DND-41 (cell line): ENCODE data around the gene METTL15.
"Not testable (repeated sequence)": the region's sequence is repeated elsewhere in the genome, so short reads cannot be mapped to it uniquely, and the experiment has no call there.

ENCODE experiments used
- ATAC-seq: fragments of 200-7000 bp; cut with Tn5 transposase; 3 replicates; pipeline ENCODE4 v1.9.1; 2021; ENCODE audit warnings: low read depth; ENCODE audit not compliant: insufficient read depth
- DNase-seq: peaks from one replicate; pipeline ENCODE4 v3.0.0-alpha.2; 2020
- H2AFZ ChIP-seq: 2 replicates; pipeline ENCODE4 v1.6.0; 2012; ENCODE audit warnings: low read depth, low read length
- H3K27ac ChIP-seq: 2 replicates; pipeline ENCODE4 v1.5.1; 2012; ENCODE audit warnings: low read length, inconsistent platforms
- H3K27me3 ChIP-seq: fragments of 200-600 bp; sonication (generic); 2 replicates; pipeline ENCODE4 v1.6.0; 2012; ENCODE audit warnings: low read length, mild to moderate bottlenecking, inconsistent platforms; ENCODE audit not compliant: insufficient read depth, poor library complexity
- H3K36me3 ChIP-seq: 2 replicates; pipeline ENCODE4 v1.5.1; 2012; ENCODE audit warnings: low read length, inconsistent platforms; ENCODE audit not compliant: insufficient read depth
- H3K4me1 ChIP-seq: 2 replicates; pipeline ENCODE4 v1.5.1; 2012; ENCODE audit warnings: mild to moderate bottlenecking, low read length; ENCODE audit not compliant: insufficient read depth
- H3K4me2 ChIP-seq: 2 replicates; pipeline ENCODE4 v1.6.0; 2012; ENCODE audit warnings: mild to moderate bottlenecking, moderate library complexity, low read length, inconsistent platforms; ENCODE audit not compliant: insufficient read depth
- H3K4me3 ChIP-seq, 2 experiments: fragments of 200-600 bp in 1 of 2; shearing (Covaris generic) in 1 of 2; 2 replicates each; pipeline ENCODE4 v1.5.1; 2012 to 2016; ENCODE audit warnings: inconsistent platforms in 2 of 2, low read length in 2 of 2, mild to moderate bottlenecking in 2 of 2, low read depth in 1 of 2, moderate library complexity in 1 of 2
- H3K79me2 ChIP-seq: 2 replicates; pipeline ENCODE4 v1.6.0; 2012; ENCODE audit warnings: low read length, inconsistent platforms; ENCODE audit not compliant: insufficient read depth
- H3K9ac ChIP-seq: 2 replicates; pipeline ENCODE4 v1.6.0; 2012; ENCODE audit warnings: low read depth, mild to moderate bottlenecking, inconsistent platforms, low read length, moderate library complexity
- H3K9me3 ChIP-seq: 2 replicates; pipeline ENCODE4 v1.5.1; 2012; ENCODE audit warnings: low read length, moderate library complexity, mild to moderate bottlenecking, inconsistent platforms; ENCODE audit not compliant: insufficient read depth, severe bottlenecking
- H4K20me1 ChIP-seq: 2 replicates; pipeline ENCODE4 v1.6.0; 2012; ENCODE audit warnings: low read length; ENCODE audit not compliant: insufficient read depth
- EZH2 ChIP-seq: IDR thresholded peaks from 3 replicates; pipeline ENCODE4 v1.6.1; 2012; ENCODE audit warnings: borderline replicate concordance, low read depth, mild to moderate bottlenecking, moderate library complexity, low read length, inconsistent platforms; ENCODE audit not compliant: severe bottlenecking
- TF ChIP-seq, protein P1 (sequence below): IDR thresholded peaks from 2 replicates; pipeline ENCODE4 v1.5.1; 2012; ENCODE audit warnings: borderline replicate concordance, low read length, moderate library complexity, mild to moderate bottlenecking; ENCODE audit not compliant: poor library complexity, severe bottlenecking; ENCODE audit errors: extremely low read depth

METTL15 gene

DNA sequence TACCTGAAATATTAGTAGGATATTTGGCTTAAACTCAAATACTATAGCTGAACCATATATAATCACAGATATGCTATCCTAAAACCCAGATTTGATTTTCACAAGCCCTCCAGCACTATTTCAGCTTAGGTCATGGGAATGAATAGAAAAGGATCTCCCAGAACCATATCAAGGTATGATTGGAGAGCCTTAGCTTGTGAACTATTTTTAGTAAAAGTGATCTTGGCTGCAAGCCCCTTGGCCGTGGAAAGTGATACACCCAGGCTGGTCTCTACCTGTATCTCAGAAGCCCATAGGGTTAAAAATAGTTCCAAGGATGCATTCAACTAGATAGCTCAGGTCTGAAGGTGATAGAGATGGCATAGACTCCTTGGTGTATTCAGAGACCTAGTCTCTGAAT, 9.9 kb upstream of the METTL15 start:
- Histone ChIP-seq H3K9me3 (no peaks in the 10 kb centered on the region), H2AFZ (no peak overlapping the region), H3K79me2 (peaks cover 83% of the 10 kb centered on the region)

DNA sequence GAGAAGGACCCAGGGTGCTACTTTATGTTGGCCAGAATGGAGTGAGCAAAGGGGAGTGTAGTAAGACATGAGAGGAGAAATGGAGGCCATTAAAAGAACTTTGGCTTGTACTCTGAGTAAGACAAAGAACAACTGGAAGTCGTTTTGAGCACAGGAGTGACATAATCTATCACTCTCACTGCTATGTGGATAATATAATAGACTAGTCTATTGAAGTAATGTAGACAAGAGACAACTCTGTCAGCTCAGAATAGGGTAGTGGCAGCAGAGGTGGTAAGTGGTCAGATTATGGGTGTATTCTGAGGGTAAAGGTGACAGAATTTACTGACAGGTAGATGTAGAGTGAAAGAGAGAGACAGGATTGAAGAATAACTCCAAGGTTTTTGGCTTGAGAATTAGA, 8.5 kb upstream of the METTL15 start:
- H3K36me3 ChIP-seq: peaks cover 40% of the 10 kb centered on the region

More for the DNA sequence above, 9.9 kb upstream of the METTL15 start:
- no peak for ATAC-seq
- Histone ChIP-seq H3K4me3 (no peak overlapping the region), H3K9ac (no peak overlapping the region), H4K20me1 (peaks cover 3% of the 10 kb centered on the region; the same call in 1 of the 2 replicates), H3K27me3 (no peaks in the 10 kb centered on the region), H3K36me3 (peaks cover 47% of the 10 kb centered on the region), H3K27ac (no peak overlapping the region), H3K4me2 (no peak overlapping the region), H3K4me1 (no peaks in the 10 kb centered on the region; the same call in 1 of the 2 replicates)
- no peak for TF ChIP-seq EZH2
- TF ChIP-seq, protein P1, sequence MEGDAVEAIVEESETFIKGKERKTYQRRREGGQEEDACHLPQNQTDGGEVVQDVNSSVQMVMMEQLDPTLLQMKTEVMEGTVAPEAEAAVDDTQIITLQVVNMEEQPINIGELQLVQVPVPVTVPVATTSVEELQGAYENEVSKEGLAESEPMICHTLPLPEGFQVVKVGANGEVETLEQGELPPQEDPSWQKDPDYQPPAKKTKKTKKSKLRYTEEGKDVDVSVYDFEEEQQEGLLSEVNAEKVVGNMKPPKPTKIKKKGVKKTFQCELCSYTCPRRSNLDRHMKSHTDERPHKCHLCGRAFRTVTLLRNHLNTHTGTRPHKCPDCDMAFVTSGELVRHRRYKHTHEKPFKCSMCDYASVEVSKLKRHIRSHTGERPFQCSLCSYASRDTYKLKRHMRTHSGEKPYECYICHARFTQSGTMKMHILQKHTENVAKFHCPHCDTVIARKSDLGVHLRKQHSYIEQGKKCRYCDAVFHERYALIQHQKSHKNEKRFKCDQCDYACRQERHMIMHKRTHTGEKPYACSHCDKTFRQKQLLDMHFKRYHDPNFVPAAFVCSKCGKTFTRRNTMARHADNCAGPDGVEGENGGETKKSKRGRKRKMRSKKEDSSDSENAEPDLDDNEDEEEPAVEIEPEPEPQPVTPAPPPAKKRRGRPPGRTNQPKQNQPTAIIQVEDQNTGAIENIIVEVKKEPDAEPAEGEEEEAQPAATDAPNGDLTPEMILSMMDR: no peak
- no peak for DNase-seq

DNA sequence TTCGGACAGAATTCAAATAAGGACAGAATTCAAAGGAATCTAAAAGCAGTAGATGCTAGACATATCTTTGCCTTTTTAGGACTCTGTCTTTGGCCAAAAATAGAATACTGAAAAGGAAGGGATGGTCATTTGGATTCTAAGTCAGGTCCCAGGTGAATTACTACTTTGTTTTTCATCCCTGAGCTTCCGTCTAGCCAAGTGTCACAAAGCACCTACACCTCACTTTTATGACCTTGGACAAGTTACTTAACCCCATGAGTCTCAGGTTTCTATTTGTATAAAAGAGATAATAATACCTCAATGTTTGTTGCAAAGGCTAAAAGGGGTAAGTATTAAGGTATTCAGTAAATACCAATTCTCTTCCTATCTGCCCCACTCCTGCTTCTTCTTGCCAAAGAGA, 7.5 kb upstream of the METTL15 start:
- no peak for DNase-seq
- no peak overlapping the region for H2AFZ ChIP-seq
- no peak for TF ChIP-seq EZH2
- TF ChIP-seq, protein P1: no peak
- peaks cover 97% of the 10 kb centered on the region for H3K79me2 ChIP-seq
- H3K4me2 ChIP-seq: no peak overlapping the region
- no peak overlapping the region for H3K4me3 ChIP-seq
- H3K27ac ChIP-seq: no peak overlapping the region
- no peaks in the 10 kb centered on the region for H3K9me3 ChIP-seq
- ATAC-seq: no peak
- H3K27me3 ChIP-seq: no peaks in the 10 kb centered on the region
- H3K4me1 ChIP-seq: peaks cover 17% of the 10 kb centered on the region
- no peaks in the 10 kb centered on the region; the same call in 1 of the 2 replicates for H4K20me1 ChIP-seq
- peaks cover 33% of the 10 kb centered on the region for H3K36me3 ChIP-seq
- H3K9ac ChIP-seq: no peak overlapping the region

More for the DNA sequence above, 8.5 kb upstream of the METTL15 start:
- no peak for TF ChIP-seq EZH2
- TF ChIP-seq, protein P1: no peak
- no peak overlapping the region for H3K27ac ChIP-seq
- no peak overlapping the region for H3K9ac ChIP-seq
- H3K79me2 ChIP-seq: peaks cover 95% of the 10 kb centered on the region
- H3K4me3 ChIP-seq: no peak overlapping the region
- H4K20me1 ChIP-seq: peaks cover 3% of the 10 kb centered on the region; the same call in 1 of the 2 replicates
- H2AFZ ChIP-seq: no peak overlapping the region
- H3K4me2 ChIP-seq: no peak overlapping the region
- H3K27me3 ChIP-seq: no peaks in the 10 kb centered on the region
- H3K4me1 ChIP-seq: peaks cover 7% of the 10 kb centered on the region; the same call in 1 of the 2 replicates
- no peaks in the 10 kb centered on the region for H3K9me3 ChIP-seq
- DNase-seq: no peak
- ATAC-seq: no peak; the same call in 2 of the 3 replicates

- peaks cover 31% of the 10 kb centered on the region for H3K4me1 ChIP-seq
- not testable (repeated sequence) for ATAC-seq, H3K4me2 ChIP-seq
Measured at GRCh38 chr11:28102300-28102699, 5.9 kb upstream of the METTL15 start.

More at GRCh38 chr11:28102300-28102699, 5.9 kb upstream of the METTL15 start:
- H3K9me3 ChIP-seq, H2AFZ ChIP-seq, DNase-seq, H3K27ac ChIP-seq, H3K9ac ChIP-seq, H3K4me3 ChIP-seq, H3K27me3 ChIP-seq, H4K20me1 ChIP-seq: not testable (repeated sequence)
- H3K36me3 ChIP-seq: peaks cover 18% of the 10 kb centered on the region; the same call in 1 of the 2 replicates
- peaks cover 100% of the 10 kb centered on the region for H3K79me2 ChIP-seq
